Fibroblast of the aortic adventitia (primary cell): Measurements from ENCODE around the gene LARP1. TPM values are rescaled to one million over a fixed set of nuclear protein-coding genes. Genes with fewer than 3 reads are reported as not detected.

ENCODE experiments used
- DNase-seq: peaks from one replicate; pipeline ENCODE4 v3.0.0-alpha.2; 2010; ENCODE audit warnings: low read depth
- H3K4me3 ChIP-seq: 2 replicates; pipeline ENCODE4 v1.5.1; 2011; ENCODE audit warnings: low read depth, mild to moderate bottlenecking, control low read depth, low read length, moderate library complexity
- total RNA-seq: library from RNA; depleted of rRNA; stranded (reverse); fragments of >200 nt; gene quantifications from 2 replicates; pipeline ENCODE4 v1.2.3, GENCODE V29; 2012; ENCODE audit warnings: low replicate concordance
- TF ChIP-seq, protein P1 (sequence below): IDR thresholded peaks from 2 replicates; pipeline ENCODE4 v1.5.1; 2011; ENCODE audit warnings: mild to moderate bottlenecking, low read length, control low read depth, inconsistent platforms; ENCODE audit not compliant: insufficient read depth

The LARP1 gene
- total RNA-seq, 1 donor = 114 TPM

- DNase-seq = peak; percentile 66
- TF ChIP-seq, protein P1, sequence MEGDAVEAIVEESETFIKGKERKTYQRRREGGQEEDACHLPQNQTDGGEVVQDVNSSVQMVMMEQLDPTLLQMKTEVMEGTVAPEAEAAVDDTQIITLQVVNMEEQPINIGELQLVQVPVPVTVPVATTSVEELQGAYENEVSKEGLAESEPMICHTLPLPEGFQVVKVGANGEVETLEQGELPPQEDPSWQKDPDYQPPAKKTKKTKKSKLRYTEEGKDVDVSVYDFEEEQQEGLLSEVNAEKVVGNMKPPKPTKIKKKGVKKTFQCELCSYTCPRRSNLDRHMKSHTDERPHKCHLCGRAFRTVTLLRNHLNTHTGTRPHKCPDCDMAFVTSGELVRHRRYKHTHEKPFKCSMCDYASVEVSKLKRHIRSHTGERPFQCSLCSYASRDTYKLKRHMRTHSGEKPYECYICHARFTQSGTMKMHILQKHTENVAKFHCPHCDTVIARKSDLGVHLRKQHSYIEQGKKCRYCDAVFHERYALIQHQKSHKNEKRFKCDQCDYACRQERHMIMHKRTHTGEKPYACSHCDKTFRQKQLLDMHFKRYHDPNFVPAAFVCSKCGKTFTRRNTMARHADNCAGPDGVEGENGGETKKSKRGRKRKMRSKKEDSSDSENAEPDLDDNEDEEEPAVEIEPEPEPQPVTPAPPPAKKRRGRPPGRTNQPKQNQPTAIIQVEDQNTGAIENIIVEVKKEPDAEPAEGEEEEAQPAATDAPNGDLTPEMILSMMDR = no peak
- H3K4me3 ChIP-seq = no peak overlapping the region
Measured at GRCh38 chr5:154783774-154784460, 28.7 kb downstream of the LARP1 start.

GRCh38 chr5:154784856-154785255 is 29.7 kb downstream of the LARP1 start:
- TF ChIP-seq, protein P1 = no peak
- no peak for DNase-seq
- H3K4me3 ChIP-seq = no peak overlapping the region

- DNase-seq = no peak
- H3K4me3 ChIP-seq = no peak overlapping the region
- TF ChIP-seq, protein P1 = no peak
Measured at GRCh38 chr5:154786414-154786813, 31.2 kb downstream of the LARP1 start.

GRCh38 chr5:154788212-154788611 is 33.0 kb downstream of the LARP1 start:
- DNase-seq = no peak
- H3K4me3 ChIP-seq = no peak overlapping the region
- TF ChIP-seq, protein P1 = no peak

GRCh38 chr5:154791535-154791934 is 36.4 kb downstream of the LARP1 start:
- H3K4me3 ChIP-seq = no peak overlapping the region
- TF ChIP-seq, protein P1 = no peak
- DNase-seq = no peak

DNA sequence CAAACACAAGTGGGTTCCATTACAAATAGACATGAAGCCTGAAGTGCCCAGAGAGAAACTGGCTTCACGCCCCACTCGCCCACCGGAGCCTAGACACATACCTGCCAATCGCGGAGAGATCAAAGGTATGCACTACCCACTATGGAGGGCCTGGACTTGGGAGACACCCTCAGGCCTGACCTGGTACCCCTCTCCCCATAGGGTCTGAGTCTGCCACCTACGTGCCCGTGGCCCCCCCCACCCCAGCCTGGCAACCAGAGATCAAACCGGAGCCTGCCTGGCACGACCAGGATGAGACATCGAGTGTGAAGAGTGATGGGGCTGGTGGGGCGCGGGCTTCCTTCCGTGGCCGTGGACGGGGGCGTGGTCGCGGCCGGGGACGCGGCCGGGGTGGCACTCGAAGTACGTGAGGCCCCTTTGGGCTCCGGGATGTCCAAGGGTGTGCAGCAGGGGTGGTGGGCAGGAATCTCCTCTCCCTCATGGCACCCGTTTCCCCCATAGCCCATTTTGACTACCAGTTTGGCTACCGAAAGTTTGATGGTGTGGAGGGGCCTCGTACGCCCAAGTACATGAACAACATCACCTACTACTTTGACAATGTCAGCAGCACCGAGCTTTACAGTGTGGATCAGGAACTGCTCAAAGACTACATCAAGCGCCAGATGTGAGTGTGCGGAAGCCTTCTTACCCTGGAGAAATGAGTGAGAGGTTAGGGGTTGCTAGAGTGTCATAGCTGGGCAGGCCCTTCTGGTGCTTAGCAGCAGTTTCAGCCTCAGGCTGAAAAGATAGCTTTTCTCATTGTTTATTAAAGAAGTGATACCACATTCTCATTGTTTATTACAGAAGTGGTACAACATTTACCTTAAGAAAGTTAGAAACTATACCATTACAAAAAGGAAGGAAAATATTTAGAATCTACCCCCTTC is 38.7 kb downstream of the LARP1 start:
- no peak overlapping the region for H3K4me3 ChIP-seq
- no peak for DNase-seq
- TF ChIP-seq, protein P1 = no peak
